GM20000 (cell line): ENCODE measurements around the gene NPC1.

Source experiments
- DNase-seq: peaks from one replicate; pipeline ENCODE4 v3.0.0; 2012; ENCODE audit warnings: low spot score
- CTCF ChIP-seq: IDR thresholded peaks from 2 replicates; pipeline ENCODE4 v1.5.1; 2012; ENCODE audit warnings: mild to moderate bottlenecking, control low read depth; ENCODE audit errors: extremely low read depth, missing control alignments

NPC1 gene

GRCh38 chr18:23608211-23608610 lies 21.9 kb upstream of the NPC1 start:
- no peak for TF ChIP-seq CTCF

GRCh38 chr18:23605941-23606340 lies 19.6 kb upstream of the NPC1 start:
- no peak for DNase-seq
- no peak for TF ChIP-seq CTCF

More at GRCh38 chr18:23608211-23608610, 21.9 kb upstream of the NPC1 start:
- DNase-seq, result no peak

- TF ChIP-seq CTCF, result no peak
- DNase-seq, result no peak
These were observed 13.5 kb upstream of the NPC1 start for GRCh38 chr18:23599809-23600208.

GRCh38 chr18:23596183-23596582 lies 9.9 kb upstream of the NPC1 start:
- TF ChIP-seq CTCF, result no peak
- DNase-seq, result no peak

- TF ChIP-seq CTCF, result no peak
- no peak for DNase-seq
These were observed 9.3 kb upstream of the NPC1 start for GRCh38 chr18:23595591-23595990.

- no peak for TF ChIP-seq CTCF
- DNase-seq, result no peak
These were observed 7.4 kb upstream of the NPC1 start for GRCh38 chr18:23593720-23594119.

GRCh38 chr18:23592911-23593310 lies 6.6 kb upstream of the NPC1 start:
- TF ChIP-seq CTCF, result no peak

More at GRCh38 chr18:23592911-23593310, 6.6 kb upstream of the NPC1 start:
- no peak for DNase-seq
